GM18951 (cell line): ENCODE results near the gene PRKAR1B.

Source experiments
- POLR2A ChIP-seq: IDR thresholded peaks from 4 replicates; pipeline ENCODE4 v1.6.1; 2011; ENCODE audit warnings: mild to moderate bottlenecking; ENCODE audit not compliant: insufficient read length, insufficient read depth; ENCODE audit errors: extremely low read depth
- in situ Hi-C: fragments of 300-500 bp; cut with MboI; formaldehyde crosslinking; loops from one replicate; pipeline ENCODE4 v1.12.0; 2022; ENCODE audit warnings: low sequenced_read_pairs, mixed read lengths, inconsistent platforms; ENCODE audit not compliant: unreplicated experiment

The PRKAR1B gene

DNA sequence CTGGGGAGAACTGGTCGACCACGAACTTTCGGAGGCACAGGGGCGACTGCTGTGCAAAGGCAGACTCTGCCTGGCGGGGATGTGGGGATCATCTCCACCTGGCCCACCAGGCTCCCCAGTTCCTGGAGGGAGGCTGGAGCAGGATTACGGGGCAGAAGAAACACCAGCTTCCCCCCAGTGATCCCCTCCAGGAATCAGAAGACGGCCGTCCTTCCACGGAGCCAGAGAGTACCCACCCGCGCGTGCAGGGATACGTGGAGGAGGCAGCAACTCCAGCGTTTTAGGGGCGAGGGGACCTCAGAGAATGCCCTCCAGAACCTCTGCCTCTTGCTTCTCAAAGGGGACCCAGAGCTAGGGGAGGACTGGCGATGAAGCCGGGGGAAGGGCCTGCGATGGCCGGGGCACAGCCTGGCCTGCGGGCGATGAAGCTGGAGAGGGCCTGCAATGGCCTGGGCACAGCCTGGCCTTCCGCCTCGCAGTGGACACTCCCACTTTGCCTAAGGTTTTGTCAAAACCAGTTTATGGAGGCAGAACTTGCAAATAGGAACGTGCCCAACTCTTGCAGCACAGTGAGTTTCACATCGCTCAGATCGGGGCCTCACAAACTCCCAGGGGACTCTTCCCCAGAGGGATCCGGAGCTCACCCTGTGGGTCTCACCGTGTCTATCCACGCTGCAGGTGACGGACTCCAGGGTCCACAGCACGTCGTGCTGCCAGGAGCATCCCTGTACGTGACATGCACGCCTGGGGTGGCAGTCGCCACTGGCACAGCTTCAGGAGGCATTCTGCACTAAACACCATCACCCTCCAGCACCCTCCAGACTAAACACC lies 129.5 kb downstream of the PRKAR1B start:
- no peak for TF ChIP-seq POLR2A
- in situ Hi-C loops: no loop called here

- TF ChIP-seq POLR2A: no peak
- in situ Hi-C loops: no loop called here
Observed at GRCh38 chr7:596819-597182, 130.3 kb downstream of the PRKAR1B start.

DNA sequence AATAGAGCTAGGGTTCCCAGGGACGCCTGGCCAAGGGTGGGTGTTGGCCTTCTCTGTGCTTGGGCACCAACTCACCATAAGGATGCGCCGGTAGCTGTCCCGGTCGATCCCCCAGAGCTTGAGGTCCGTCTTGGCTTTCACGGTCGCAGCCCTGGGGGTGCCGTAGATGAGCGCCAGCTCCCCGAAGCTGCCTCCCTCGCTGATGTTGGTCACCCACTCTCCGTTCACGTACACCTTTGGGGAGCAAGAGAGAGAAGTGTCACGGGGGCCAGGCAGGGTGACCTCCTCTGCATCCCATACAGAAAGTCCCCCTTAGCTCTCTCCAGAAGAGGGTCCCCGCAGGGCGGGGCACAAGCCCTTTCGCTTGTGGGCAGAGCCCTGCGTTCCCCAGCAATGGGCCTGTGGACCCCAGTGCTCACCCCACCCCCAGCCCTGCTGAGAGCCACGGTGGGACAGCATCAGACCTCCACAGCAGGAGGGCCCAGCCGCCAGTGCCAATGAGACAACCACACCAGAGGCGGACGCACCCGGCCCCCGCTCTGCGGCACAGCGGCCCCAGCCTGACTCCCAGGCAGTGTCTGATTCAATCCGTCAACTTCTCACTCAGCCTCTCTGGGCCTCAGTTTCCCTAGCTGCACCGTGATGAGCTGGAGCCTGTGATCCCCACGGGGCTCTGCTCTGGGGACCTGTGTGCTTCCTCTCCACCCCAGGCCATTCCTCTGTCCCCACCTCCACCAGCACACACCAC lies 130.8 kb downstream of the PRKAR1B start:
- in situ Hi-C loops: no loop called here
- TF ChIP-seq POLR2A: no peak

GRCh38 chr7:595621-596010 lies 131.5 kb downstream of the PRKAR1B start:
- no peak for TF ChIP-seq POLR2A
- in situ Hi-C loops: no loop called here

GRCh38 chr7:594920-595620 lies 132.0 kb downstream of the PRKAR1B start:
- TF ChIP-seq POLR2A: no peak
- in situ Hi-C loops: no loop called here

GRCh38 chr7:594212-594913 lies 132.7 kb downstream of the PRKAR1B start:
- in situ Hi-C loops: no loop called here

GRCh38 chr7:593324-594115 lies 133.6 kb downstream of the PRKAR1B start:
- in situ Hi-C loops: no loop called here
- TF ChIP-seq POLR2A: no peak

More at GRCh38 chr7:594212-594913, 132.7 kb downstream of the PRKAR1B start:
- no peak for TF ChIP-seq POLR2A

DNA sequence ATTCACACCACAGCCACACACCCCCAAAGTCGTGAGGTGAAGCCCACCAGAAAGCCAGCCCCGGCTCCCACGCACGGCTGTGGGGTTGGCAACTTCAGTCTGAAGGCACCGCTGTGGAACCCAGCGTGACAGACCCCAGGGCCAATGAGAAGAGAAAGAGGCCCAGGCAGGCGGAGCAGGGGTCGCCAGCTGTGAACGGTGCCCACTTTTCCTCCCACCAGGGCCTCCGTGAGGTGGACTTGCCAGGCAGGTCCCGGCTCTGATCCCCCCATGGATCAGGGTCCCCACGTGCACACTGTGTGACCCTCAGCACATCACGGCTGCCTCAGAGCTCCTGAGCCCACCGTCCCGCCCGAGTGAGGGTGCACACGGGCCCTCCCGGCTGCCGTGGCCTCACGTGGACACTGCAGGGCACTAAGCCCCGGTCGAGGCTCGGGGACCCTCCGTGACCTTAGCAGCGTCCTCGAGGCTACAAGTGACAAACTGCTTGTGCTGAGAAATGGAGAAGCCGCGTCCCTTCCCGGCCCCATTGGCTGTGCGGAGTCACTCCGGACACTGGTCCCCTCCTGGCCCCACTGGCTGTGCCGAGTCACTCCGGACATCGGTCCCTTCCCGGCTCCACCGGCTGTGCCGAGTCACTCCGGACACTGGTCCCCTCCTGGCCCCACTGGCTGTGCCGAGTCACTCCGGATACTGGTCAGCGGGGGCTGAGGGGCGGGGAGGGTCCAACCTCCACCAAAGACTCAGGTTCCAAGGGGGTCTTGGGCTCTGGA lies 135.0 kb downstream of the PRKAR1B start:
- in situ Hi-C loops: no loop called here
- TF ChIP-seq POLR2A: no peak

DNA sequence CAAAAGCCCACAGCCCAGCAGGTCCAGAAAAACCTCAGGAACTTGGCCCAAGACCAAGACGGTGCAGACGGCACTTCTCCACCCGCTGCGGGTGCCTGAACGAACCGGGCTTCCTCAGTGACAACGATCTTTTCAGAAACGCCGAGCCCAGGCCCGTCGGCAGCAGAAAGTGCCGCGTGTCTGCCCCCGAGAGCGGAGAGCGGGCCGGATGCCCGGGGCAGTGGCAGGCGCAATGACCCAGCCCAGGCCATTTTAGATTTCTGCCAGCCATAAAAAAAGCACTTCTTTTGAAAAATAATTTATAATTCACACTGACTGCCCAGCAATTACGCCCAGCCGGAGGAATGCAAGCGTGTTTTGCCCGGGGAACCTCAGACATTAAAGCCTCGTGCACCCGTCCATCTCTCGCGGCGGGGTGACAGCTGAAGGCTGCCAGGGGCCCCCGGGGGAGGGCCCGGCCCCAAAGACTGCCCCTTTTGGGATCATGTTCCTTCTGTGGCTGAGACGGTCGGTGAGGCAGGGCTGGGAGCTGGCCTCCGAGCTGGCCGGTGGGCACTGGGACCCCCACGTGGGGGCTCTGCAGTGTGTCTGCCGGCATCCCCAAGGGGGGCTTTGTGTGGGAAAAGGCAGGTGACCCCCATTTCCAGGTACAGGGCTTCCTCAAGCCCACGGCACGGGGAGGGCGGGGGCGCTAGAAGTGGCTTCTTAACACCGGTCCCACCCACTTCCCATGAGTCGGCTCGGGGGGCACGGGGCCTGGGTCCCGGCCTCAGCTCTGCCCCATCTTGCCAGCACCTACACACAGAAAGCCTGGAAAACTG lies 136.1 kb downstream of the PRKAR1B start:
- in situ Hi-C loops: no loop called here
- no peak for TF ChIP-seq POLR2A

GRCh38 chr7:589781-590575 lies 137.1 kb downstream of the PRKAR1B start:
- in situ Hi-C loops: no loop called here
- no peak for TF ChIP-seq POLR2A
